Measurements from ENCODE around the gene PCNP.

DNA sequence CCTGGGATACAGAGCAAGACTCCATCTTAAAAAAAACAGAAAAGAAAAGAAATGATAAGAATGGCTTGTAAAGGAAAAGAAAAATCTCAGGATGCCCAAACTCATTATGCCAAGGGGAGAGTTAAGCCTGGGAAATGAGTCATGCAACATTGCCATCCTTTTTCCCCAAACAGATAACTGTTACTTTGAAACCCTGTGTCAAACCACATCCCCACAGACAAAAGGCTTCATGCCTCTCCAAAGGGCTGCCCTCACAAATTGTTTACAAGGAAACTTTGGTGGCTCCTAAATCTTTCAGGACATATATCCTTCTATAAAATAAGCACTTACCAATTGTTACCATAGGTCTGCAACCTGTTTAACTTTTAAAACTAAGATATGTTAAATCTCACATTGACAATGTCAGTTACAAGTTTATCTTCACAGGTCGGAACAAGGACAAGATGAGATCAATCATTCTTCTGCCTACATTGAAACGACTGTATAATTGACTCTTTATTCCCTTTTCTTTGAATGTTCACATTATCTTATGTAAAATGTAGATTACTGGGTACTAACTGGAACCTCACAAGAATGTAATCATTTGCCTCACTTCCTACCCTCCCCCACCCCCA, 42.4 kb upstream of the PCNP start:
- TF ChIP-seq, protein P1, sequence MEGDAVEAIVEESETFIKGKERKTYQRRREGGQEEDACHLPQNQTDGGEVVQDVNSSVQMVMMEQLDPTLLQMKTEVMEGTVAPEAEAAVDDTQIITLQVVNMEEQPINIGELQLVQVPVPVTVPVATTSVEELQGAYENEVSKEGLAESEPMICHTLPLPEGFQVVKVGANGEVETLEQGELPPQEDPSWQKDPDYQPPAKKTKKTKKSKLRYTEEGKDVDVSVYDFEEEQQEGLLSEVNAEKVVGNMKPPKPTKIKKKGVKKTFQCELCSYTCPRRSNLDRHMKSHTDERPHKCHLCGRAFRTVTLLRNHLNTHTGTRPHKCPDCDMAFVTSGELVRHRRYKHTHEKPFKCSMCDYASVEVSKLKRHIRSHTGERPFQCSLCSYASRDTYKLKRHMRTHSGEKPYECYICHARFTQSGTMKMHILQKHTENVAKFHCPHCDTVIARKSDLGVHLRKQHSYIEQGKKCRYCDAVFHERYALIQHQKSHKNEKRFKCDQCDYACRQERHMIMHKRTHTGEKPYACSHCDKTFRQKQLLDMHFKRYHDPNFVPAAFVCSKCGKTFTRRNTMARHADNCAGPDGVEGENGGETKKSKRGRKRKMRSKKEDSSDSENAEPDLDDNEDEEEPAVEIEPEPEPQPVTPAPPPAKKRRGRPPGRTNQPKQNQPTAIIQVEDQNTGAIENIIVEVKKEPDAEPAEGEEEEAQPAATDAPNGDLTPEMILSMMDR (IDR thresholded peaks at IDR 0.05) = no peak
- TF ChIP-seq POLR2AphosphoS5 (IDR thresholded peaks at IDR 0.05; ENCODE audit: low read depth, low read length) = no peak
